Activated naive CD8-positive, alpha-beta T cell treated with anti-CD3 and anti-CD28 coated beads, Interleukin-2, amount 10 ng/mL, durations not matched to agents 7 days and 5 days (primary cell): Measurements from ENCODE around the gene THSD4. TPM values are rescaled to one million over a fixed set of nuclear protein-coding genes. Genes with fewer than 3 reads are reported as not detected.

Experiments used
- ATAC-seq: fragments of 150-1000 bp; cut with Tn5 transposase; one replicate; pipeline ENCODE4 v1.10.0; 2021; ENCODE audit warnings: low read depth, moderate library complexity
- POLR2A ChIA-PET: fragments of 350-600 bp; sonication (Branson Sonifier 250); formaldehyde crosslinking; loops from one replicate; lab custom pipeline; 2021; ENCODE audit warnings: antibody characterized with exemption; lab: Charles Lee
- DNase-seq: peaks from one replicate; pipeline ENCODE4 v3.0.0; 2021
- H3K27ac Mint-ChIP-seq: one replicate; pipeline ENCODE4 v1.8.0; 2022; ENCODE audit warnings: mild to moderate bottlenecking, mixed read lengths
- H3K27me3 Mint-ChIP-seq: one replicate; pipeline ENCODE4 v1.8.0; 2022; ENCODE audit warnings: mild to moderate bottlenecking, moderate library complexity, mixed read lengths
- H3K36me3 Mint-ChIP-seq: one replicate; pipeline ENCODE4 v1.8.0; 2021; ENCODE audit warnings: mild to moderate bottlenecking, mixed read lengths
- H3K4me1 Mint-ChIP-seq: one replicate; pipeline ENCODE4 v1.8.0; 2021; ENCODE audit warnings: mixed read lengths
- H3K4me3 Mint-ChIP-seq: one replicate; pipeline ENCODE4 v1.8.0; 2022; ENCODE audit warnings: mild to moderate bottlenecking, moderate library complexity, mixed read lengths
- H3K9me3 Mint-ChIP-seq: one replicate; pipeline ENCODE4 v1.8.0; 2021; ENCODE audit warnings: mixed read lengths
- total RNA-seq, 2 experiments: library from RNA; stranded (reverse); gene quantifications; one replicate each; pipeline ENCODE4 v1.2.3, GENCODE V29; 2021

The THSD4 gene
- total RNA-seq, 2 experiments from 2014 or later, result not detected

DNA sequence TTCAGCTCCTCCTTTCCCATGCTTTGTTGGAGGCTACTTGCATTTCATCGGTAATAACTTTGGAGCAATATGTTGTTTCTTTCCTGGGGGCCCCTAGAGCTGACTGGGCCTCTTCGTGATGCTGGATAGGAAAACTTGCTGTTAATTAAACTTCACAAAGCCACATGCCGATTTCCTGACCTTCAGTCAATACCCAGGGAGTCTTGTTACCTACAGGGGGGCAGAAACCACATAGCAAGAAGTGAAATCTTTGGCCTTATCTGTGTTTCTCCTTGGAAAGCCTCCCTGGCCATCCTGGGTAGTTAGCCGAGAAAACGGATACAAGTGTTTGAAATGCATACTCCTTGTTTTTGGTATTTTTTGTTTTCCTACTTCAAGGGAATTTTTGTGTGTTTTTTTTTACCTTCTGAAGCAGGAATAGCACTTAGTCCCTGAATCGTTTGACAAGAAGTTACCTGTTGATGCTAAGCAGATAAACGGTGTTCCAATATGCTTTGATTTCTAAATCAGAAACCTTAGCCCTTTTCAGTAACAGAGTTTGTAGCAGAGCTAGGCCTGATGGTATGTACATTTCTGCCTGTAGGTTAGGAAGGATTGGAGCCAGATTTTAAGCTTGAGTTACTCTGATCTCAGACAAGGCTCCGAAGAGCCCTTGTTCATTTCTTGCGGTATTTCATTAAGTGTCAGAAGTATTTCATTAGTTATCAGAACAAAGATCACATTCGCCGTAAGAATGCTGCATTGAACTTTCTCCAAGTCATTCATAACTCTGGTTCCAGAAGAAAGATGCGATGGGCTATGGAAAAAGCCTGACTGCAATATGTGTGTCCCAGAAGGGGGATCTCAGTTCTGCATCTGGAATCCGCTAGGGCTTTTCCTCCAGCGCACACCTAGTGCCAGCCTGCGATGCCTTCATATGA lies 111.5 kb downstream of the THSD4 start:
- DNase-seq (no peak), ATAC-seq (no peak)
- Mint-ChIP-seq H3K9me3 (no peaks in the 10 kb centered on the region), H3K4me3 (no peak overlapping the region), H3K27ac (no peak overlapping the region), H3K36me3 (no peaks in the 10 kb centered on the region), H3K27me3 (peaks cover 5% of the 10 kb centered on the region), H3K4me1 (no peaks in the 10 kb centered on the region)
- POLR2A ChIA-PET, result no interaction called here

GRCh38 chr15:71228403-71228802 lies 113.1 kb downstream of the THSD4 start:
- H3K27ac Mint-ChIP-seq, result no peak overlapping the region
- H3K4me1 Mint-ChIP-seq, result no peaks in the 10 kb centered on the region
- H3K27me3 Mint-ChIP-seq, result peaks cover 9% of the 10 kb centered on the region
- DNase-seq (no peak), ATAC-seq (no peak)
- H3K9me3 Mint-ChIP-seq, result no peaks in the 10 kb centered on the region
- POLR2A ChIA-PET, result no interaction called here
- no peaks in the 10 kb centered on the region for H3K36me3 Mint-ChIP-seq
- no peak overlapping the region for H3K4me3 Mint-ChIP-seq

DNA sequence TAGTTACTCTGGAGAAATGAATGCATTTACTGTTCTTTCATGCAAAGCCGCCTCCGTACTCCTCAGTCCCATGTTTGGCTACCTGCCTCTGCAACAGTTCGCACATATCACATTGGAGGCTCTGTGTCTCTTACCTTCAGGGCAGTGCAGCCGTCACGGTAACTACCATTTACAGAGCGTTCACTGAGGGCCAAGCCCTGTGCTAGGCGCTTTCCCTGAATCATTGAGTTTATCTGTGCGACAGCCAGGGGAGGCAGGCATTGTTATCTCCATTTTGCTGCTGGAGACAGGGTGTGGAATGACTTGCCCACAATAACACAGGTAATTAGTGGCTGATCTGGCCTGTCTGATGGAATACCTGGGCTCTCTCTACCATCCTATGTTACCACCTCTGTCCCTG lies 115.0 kb downstream of the THSD4 start:
- no peaks in the 10 kb centered on the region for H3K4me1 Mint-ChIP-seq
- no peak for DNase-seq
- no peak overlapping the region for H3K4me3 Mint-ChIP-seq
- no peak overlapping the region for H3K27ac Mint-ChIP-seq
- POLR2A ChIA-PET, result no interaction called here
- peaks cover 4% of the 10 kb centered on the region for H3K27me3 Mint-ChIP-seq
- H3K36me3 Mint-ChIP-seq, result no peaks in the 10 kb centered on the region
- no peaks in the 10 kb centered on the region for H3K9me3 Mint-ChIP-seq
- ATAC-seq, result no peak

DNA sequence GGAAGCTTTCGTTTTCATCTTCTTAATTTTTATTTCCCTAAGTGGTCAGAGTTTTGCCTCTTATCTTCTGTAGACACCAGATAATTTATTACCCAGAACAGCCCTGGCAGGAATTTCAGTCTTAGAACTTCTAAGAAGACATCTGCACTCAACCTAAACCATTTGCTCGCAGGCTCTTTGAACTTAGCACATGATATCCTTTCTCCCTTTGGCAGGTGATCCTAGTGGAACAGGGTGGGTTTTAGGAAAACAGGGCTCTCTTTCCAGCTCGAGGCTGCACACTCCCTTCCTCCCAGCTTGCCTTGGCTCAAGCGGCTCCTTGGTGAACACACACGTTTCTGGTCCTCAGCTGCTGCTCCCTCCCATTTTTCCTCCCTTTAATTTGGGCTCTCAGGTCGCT lies 116.5 kb downstream of the THSD4 start:
- H3K4me3 Mint-ChIP-seq, result no peak overlapping the region
- H3K36me3 Mint-ChIP-seq, result no peaks in the 10 kb centered on the region
- POLR2A ChIA-PET, result no interaction called here
- ATAC-seq, result no peak
- no peak overlapping the region for H3K27ac Mint-ChIP-seq
- no peak for DNase-seq
- peaks cover 4% of the 10 kb centered on the region for H3K27me3 Mint-ChIP-seq
- H3K4me1 Mint-ChIP-seq, result no peaks in the 10 kb centered on the region
- no peaks in the 10 kb centered on the region for H3K9me3 Mint-ChIP-seq

DNA sequence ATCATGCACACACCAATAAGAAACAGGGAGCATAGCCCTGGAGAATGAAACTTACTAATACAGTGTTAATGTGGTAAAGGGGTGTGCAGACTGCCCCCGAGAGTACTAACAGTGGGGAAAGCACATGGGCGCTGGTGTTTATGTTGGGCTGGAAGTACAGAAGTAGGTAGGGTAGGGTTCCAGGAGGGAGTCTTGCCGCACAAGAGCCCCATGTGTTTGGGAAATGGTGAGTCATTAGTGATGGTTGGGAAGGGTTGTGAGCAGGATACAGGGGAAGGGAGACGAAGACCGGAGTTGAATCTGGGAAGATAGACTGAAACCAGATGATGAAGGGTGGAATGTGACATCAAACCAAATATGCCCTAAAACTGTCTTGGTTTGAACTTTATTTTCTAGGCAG lies 117.1 kb downstream of the THSD4 start:
- POLR2A ChIA-PET, result no interaction called here
- no peaks in the 10 kb centered on the region for H3K4me1 Mint-ChIP-seq
- peaks cover 4% of the 10 kb centered on the region for H3K27me3 Mint-ChIP-seq
- no peaks in the 10 kb centered on the region for H3K9me3 Mint-ChIP-seq
- H3K36me3 Mint-ChIP-seq, result no peaks in the 10 kb centered on the region
- H3K27ac Mint-ChIP-seq, result no peak overlapping the region
- H3K4me3 Mint-ChIP-seq, result no peak overlapping the region
- no peak for ATAC-seq
- DNase-seq, result no peak

DNA sequence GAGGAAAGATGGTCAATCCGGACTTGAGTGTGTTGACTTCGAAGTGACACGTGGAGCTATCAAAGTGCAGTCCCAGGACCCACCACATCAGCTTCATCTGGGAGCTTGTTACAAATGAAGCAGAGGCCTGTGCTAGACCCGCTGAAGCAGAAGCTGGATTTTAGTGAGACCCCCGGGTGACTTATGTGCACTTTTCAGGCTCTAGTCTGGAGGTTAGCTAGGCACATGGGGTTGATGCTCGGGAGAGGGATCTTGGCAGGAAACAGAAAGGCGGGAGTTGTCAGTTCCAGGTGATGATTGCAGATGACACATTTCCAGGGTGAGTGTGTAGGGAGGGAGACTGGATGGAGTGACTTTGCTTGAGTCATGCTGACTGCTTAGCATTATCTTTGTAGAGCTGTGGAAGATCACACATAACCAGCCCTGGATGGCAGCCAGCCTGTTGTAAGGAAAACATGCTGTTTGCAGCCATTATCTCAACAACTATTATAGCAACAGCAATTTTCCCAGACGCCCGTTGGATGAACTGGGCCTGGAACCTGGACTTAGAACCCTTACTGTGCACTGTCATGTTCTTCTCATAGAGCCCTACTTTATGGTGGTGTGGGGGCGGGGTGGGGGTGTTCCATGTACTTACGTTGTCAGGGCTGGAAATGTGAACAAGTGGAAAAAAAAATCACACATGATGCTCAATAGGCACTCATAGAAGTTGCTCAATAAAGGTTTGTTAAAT lies 122.4 kb downstream of the THSD4 start:
- H3K4me3 Mint-ChIP-seq, result no peak overlapping the region
- H3K36me3 Mint-ChIP-seq, result no peaks in the 10 kb centered on the region
- no peaks in the 10 kb centered on the region for H3K27me3 Mint-ChIP-seq
- DNase-seq (no peak), ATAC-seq (no peak)
- no peaks in the 10 kb centered on the region for H3K9me3 Mint-ChIP-seq
- H3K4me1 Mint-ChIP-seq, result no peaks in the 10 kb centered on the region
- no peak overlapping the region for H3K27ac Mint-ChIP-seq
- POLR2A ChIA-PET, result no interaction called here

DNA sequence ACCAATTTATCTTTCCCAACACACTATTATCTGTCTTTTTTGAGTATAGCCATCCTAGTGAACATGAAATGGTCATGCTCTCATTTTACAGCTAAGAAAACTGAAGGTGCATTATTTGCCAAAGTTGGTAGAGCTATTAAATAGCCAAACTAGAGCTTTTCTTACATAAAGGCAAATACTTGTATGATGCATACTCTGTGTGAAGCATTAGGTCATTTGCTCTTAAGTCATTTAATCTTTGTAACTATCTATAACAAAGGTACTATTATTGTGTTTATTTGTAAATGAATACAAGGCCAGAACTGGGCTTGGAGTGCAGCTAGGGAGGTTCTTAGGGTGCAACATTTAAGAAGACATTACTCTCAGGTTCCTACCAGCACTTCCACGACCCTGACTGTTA lies 123.7 kb downstream of the THSD4 start:
- H3K9me3 Mint-ChIP-seq, result no peaks in the 10 kb centered on the region
- H3K4me3 Mint-ChIP-seq, result no peak overlapping the region
- H3K27me3 Mint-ChIP-seq, result no peaks in the 10 kb centered on the region
- no peak overlapping the region for H3K27ac Mint-ChIP-seq
- H3K4me1 Mint-ChIP-seq, result no peaks in the 10 kb centered on the region
- no peak for ATAC-seq
- DNase-seq, result no peak
- H3K36me3 Mint-ChIP-seq, result no peaks in the 10 kb centered on the region
- POLR2A ChIA-PET, result no interaction called here

DNA sequence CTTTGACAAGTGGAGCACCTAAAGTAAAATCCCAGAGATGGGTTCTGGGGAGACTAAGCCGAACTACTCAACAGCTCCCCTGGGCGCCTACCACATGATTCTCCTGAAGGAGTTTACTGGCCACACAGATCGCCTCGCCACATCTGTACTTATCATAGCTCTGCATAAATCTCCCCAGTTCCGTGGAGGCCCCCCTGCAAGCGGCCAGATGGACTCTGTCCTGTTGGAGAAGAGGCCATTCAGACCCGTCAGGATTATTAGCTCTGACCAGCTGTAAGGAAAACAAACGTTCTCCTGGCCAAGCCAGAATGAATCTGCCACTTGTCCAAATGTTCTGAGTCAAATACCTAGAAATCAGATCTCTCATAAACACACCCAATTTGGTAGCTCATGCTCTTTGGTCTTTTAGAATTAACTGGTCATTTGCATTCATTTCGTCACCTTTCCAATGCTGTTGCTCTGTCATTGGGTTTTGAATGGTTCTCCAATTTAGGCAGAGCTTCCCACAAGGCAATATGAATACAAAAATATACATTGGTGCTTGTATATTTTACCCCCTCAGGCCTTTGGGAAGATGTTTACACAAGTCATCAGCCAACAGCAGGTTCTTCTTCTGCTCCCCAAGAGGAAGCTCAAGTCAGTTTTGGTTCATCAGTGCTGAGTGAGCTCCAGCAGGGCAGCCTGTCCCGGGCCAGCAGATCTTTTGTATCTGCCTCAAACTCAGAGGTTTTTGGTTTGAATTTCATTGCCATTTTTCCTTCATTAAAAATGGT lies 124.5 kb downstream of the THSD4 start:
- H3K4me1 Mint-ChIP-seq, result no peaks in the 10 kb centered on the region
- DNase-seq, result no peak
- no peak overlapping the region for H3K4me3 Mint-ChIP-seq
- no peaks in the 10 kb centered on the region for H3K27me3 Mint-ChIP-seq
- no peaks in the 10 kb centered on the region for H3K9me3 Mint-ChIP-seq
- no peak for ATAC-seq
- no peaks in the 10 kb centered on the region for H3K36me3 Mint-ChIP-seq
- POLR2A ChIA-PET, result no interaction called here
- H3K27ac Mint-ChIP-seq, result no peak overlapping the region

DNA sequence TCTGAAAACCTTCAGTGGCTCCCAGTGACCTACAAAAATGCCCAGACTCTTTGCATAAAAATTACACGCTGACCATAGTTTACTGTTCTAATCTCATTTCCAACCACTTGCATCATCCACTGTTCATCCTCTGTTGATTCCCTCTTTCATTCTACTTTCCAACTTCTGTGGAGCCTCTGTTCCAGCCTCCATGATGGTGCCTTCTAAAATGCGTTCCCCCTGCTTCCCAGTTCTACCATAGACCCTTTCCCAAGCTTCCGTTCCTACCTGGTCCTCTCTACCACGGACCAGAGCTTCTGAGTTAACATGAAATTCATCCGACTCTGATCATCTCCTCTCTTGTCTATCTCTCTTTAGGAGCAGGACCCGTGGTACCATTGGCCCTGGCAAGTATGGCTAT lies 127.0 kb downstream of the THSD4 start:
- Mint-ChIP-seq H3K36me3 (no peaks in the 10 kb centered on the region), H3K9me3 (no peaks in the 10 kb centered on the region), H3K27ac (no peak overlapping the region), H3K4me3 (no peak overlapping the region), H3K4me1 (no peaks in the 10 kb centered on the region), H3K27me3 (no peaks in the 10 kb centered on the region)
- DNase-seq (no peak), ATAC-seq (no peak)
- POLR2A ChIA-PET, result no interaction called here

GRCh38 chr15:71244250-71244649 lies 129.0 kb downstream of the THSD4 start:
- Mint-ChIP-seq H3K27me3 (peaks cover 2% of the 10 kb centered on the region), H3K4me1 (no peaks in the 10 kb centered on the region), H3K36me3 (no peaks in the 10 kb centered on the region), H3K9me3 (no peaks in the 10 kb centered on the region), H3K4me3 (no peak overlapping the region), H3K27ac (no peak overlapping the region)
- POLR2A ChIA-PET, result no interaction called here
- ATAC-seq (no peak), DNase-seq (no peak)

GRCh38 chr15:71245588-71245987 lies 130.3 kb downstream of the THSD4 start:
- no peak overlapping the region for H3K27ac Mint-ChIP-seq
- peaks cover 2% of the 10 kb centered on the region for H3K27me3 Mint-ChIP-seq
- ATAC-seq, result no peak
- H3K4me3 Mint-ChIP-seq, result no peak overlapping the region
- H3K4me1 Mint-ChIP-seq, result no peaks in the 10 kb centered on the region
- no peaks in the 10 kb centered on the region for H3K9me3 Mint-ChIP-seq
- POLR2A ChIA-PET, result no interaction called here
- DNase-seq, result no peak
- H3K36me3 Mint-ChIP-seq, result no peaks in the 10 kb centered on the region

DNA sequence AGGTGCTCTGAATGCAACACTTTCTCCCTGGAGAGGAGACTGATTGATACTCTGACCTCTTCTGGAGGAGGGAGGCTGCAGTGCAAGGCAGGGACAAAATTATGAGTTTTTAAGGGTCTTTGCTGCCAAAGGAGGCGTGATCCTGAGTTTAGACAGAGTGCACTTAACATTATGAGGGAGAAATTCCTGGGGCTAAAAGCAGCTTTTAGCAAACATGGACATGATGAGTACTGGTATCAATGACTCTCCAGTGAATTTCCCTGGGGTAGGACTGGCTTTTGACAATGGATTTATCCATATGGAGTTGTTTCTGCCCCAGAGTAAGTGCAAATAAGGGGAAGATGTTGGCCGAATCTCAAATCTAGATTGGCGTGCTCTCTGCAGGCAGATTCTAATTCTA lies 133.1 kb downstream of the THSD4 start:
- POLR2A ChIA-PET, result no interaction called here
- ATAC-seq (no peak), DNase-seq (no peak)
- Mint-ChIP-seq H3K36me3 (no peaks in the 10 kb centered on the region), H3K27me3 (peaks cover 2% of the 10 kb centered on the region), H3K4me3 (no peak overlapping the region), H3K27ac (no peak overlapping the region), H3K4me1 (no peaks in the 10 kb centered on the region), H3K9me3 (no peaks in the 10 kb centered on the region)

DNA sequence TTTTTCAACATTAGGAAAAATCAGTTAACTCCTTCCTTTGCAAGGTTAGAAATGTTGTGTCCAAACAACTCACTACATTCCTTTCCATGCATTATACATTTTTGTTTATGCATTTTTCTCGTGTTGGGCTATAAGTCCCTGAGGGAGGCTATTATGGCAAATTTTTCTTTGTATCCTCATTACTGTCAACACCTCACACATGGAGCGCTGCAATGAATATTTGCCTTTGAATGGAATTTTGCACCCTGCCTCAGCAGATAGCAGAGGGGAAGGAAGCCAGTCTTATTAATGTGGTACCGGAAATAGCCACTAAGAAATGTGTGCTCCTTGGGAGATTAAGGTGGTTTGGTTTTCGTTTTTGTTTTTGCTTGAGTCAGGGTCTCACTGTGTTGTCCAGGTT lies 134.7 kb downstream of the THSD4 start:
- POLR2A ChIA-PET, result no interaction called here
- Mint-ChIP-seq H3K27ac (no peak overlapping the region), H3K9me3 (no peaks in the 10 kb centered on the region), H3K4me3 (no peak overlapping the region), H3K36me3 (no peaks in the 10 kb centered on the region), H3K4me1 (no peaks in the 10 kb centered on the region), H3K27me3 (peaks cover 2% of the 10 kb centered on the region)
- DNase-seq (no peak), ATAC-seq (no peak)
